ENCODE measurements around the gene GLRA2.

DNA sequence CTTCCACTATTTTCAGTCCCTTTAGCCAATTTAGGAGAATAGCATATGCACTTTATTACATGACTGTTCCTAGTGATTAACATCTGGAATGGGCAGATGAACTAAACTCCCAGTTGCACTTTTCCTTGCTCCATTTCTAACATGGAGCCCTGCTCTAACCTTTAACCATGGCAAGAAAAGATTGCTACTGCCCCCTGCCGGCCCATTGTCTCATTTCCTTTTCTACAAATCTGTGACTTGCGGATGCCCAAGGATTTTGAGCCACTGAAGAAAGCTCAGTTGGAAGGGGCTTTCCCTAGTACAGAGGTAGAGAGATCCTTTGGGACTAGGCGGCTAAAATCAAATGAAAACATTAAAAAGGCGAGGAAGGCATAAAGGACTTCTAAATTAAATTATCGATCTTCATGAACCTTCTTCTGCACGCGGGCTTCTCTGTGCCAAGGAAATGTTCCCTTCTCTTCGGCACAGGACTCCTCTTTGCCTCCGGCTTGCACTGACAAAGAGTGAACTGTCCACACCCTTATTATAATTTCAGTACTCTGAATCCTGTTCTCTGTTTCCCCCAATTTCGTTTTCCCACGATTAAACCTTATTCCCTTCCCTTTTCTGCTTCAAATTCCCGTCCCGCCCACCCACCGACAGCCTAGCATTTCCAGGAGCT, 577 bp upstream of the GLRA2 start:
- peak; percentile 65 for TF ChIP-seq CTCF (IDR thresholded peaks at IDR 0.05; ENCODE audit: borderline replicate concordance, extremely low read depth, low read length, poor library complexity, severe bottlenecking)
- no peak for TF ChIP-seq EZH2 (IDR thresholded peaks at IDR 0.05; ENCODE audit: borderline replicate concordance, low read depth, low read length, severe bottlenecking)
